Measurements from ENCODE around the gene MED27. TPM values are rescaled to one million over a fixed set of nuclear protein-coding genes. Genes with fewer than 3 reads are reported as not detected.
A peak's percentile ranks its signal among the peaks of the same experiment; 100 is the strongest.

MED27 gene
- total and polyA plus RNA-seq, 8 donors, result 0.87 to 21.9 (median 12.7) TPM

GRCh38 chr9:131885144-131885609, 194.5 kb downstream of the MED27 start:
- intact Hi-C loops (cut with DNase I; ENCODE audit: low total_unique reads), result no loop called here
- Histone ChIP-seq H3K36me3 (peaks cover 0 to 13% (median 3%) of the 10 kb centered on the region in 4 donors), H3K27me3 (no peaks in the 10 kb centered on the region), H3K9me3 (no peaks in the 10 kb centered on the region), H3K4me3 (no peak overlapping the region), H3K4me1 (peaks cover 0 to 18% (median 7%) of the 10 kb centered on the region in 4 donors), H3K27ac (peak overlapping the region in 2 of 5 donors; percentile 32 to 42)
- no peak for TF ChIP-seq POLR2A (IDR thresholded peaks at IDR 0.05)
- TF ChIP-seq POLR2AphosphoS5 (IDR thresholded peaks at IDR 0.05), result no peak
- TF ChIP-seq CTCF (IDR thresholded peaks at IDR 0.05), result no peak
- no peak for TF ChIP-seq EP300 (IDR thresholded peaks at IDR 0.05)
- DNase-seq, result peak; percentile 27 to 49
- 51 to 71% (median 59%) methylated on average over 6 of the region's 6 CpGs for WGBS, 5 donors

GRCh38 chr9:131884222-131884621, 195.4 kb downstream of the MED27 start:
- Histone ChIP-seq H3K27ac (no peak overlapping the region), H3K4me3 (no peak overlapping the region), H3K9me3 (no peaks in the 10 kb centered on the region), H3K36me3 (peaks cover 0 to 15% (median 5%) of the 10 kb centered on the region in 4 donors), H3K4me1 (peaks cover 0 to 18% (median 2%) of the 10 kb centered on the region in 4 donors), H3K27me3 (no peaks in the 10 kb centered on the region)
- intact Hi-C loops (cut with DNase I; ENCODE audit: low total_unique reads), result no loop called here
- DNase-seq, result peak in 1 of 2 donors; percentile 52
- 21 to 62% (median 43%) methylated on average over 1 of the region's 1 CpG for WGBS, 5 donors
- no peak for TF ChIP-seq CTCF (IDR thresholded peaks at IDR 0.05)
- TF ChIP-seq EP300 (IDR thresholded peaks at IDR 0.05), result no peak
- no peak for TF ChIP-seq POLR2AphosphoS5 (IDR thresholded peaks at IDR 0.05)
- no peak for TF ChIP-seq POLR2A (IDR thresholded peaks at IDR 0.05)

GRCh38 chr9:131880833-131881583, 198.7 kb downstream of the MED27 start:
- intact Hi-C loops (cut with DNase I; ENCODE audit: low total_unique reads), result no loop called here
- WGBS, 5 donors, result 77 to 89% (median 84%) methylated on average over 4 of the region's 4 CpGs
- DNase-seq, result no peak

GRCh38 chr9:131879911-131880290, 199.8 kb downstream of the MED27 start:
- H3K4me1 ChIP-seq, result no peaks in the 10 kb centered on the region
- no peaks in the 10 kb centered on the region for H3K9me3 ChIP-seq
- intact Hi-C loops (cut with DNase I; ENCODE audit: low total_unique reads), result no loop called here
- H3K27ac ChIP-seq, result no peak overlapping the region
- no peak overlapping the region for H3K4me3 ChIP-seq
- no peak for TF ChIP-seq EP300 (IDR thresholded peaks at IDR 0.05)
- no peak for TF ChIP-seq POLR2A (IDR thresholded peaks at IDR 0.05)
- TF ChIP-seq POLR2AphosphoS5 (IDR thresholded peaks at IDR 0.05), result no peak
- TF ChIP-seq CTCF (IDR thresholded peaks at IDR 0.05), result no peak
- peaks cover 0 to 23% (median 12%) of the 10 kb centered on the region in 4 donors for H3K36me3 ChIP-seq
- no peak for DNase-seq
- WGBS, 5 donors, result 94 to 98% (median 97%) methylated on average over 13 of the region's 13 CpGs
- H3K27me3 ChIP-seq, result no peaks in the 10 kb centered on the region

More at GRCh38 chr9:131880833-131881583, 198.7 kb downstream of the MED27 start:
- Histone ChIP-seq H3K9me3 (no peaks in the 10 kb centered on the region), H3K27me3 (no peaks in the 10 kb centered on the region), H3K4me1 (no peaks in the 10 kb centered on the region), H3K4me3 (no peak overlapping the region), H3K27ac (no peak overlapping the region), H3K36me3 (peaks cover 0 to 21% (median 10%) of the 10 kb centered on the region in 4 donors)
- TF ChIP-seq POLR2A (IDR thresholded peaks at IDR 0.05), result no peak
- TF ChIP-seq CTCF (IDR thresholded peaks at IDR 0.05), result no peak
- no peak for TF ChIP-seq POLR2AphosphoS5 (IDR thresholded peaks at IDR 0.05)
- TF ChIP-seq EP300 (IDR thresholded peaks at IDR 0.05), result no peak
